ENCODE measurements around the gene PPIA. TPM values are rescaled to one million over a fixed set of nuclear protein-coding genes. Genes with fewer than 3 reads are reported as not detected.

The PPIA gene
- total RNA-seq, 1 donor from 2014 or later: 2,244 TPM

GRCh38 chr7:44787041-44787440, 9.4 kb upstream of the PPIA start:
- DNase-seq (ENCODE audit: low read depth, low spot score): no peak
- peaks cover 4% of the 10 kb centered on the region for H3K9me3 Mint-ChIP-seq
- no peaks in the 10 kb centered on the region for H3K36me3 Mint-ChIP-seq (ENCODE audit: low read depth)
- no peaks in the 10 kb centered on the region for H3K4me1 Mint-ChIP-seq
- H3K27ac Mint-ChIP-seq (ENCODE audit: unreplicated experiment): no peak overlapping the region
- no peak for TF ChIP-seq CTCF (conservative IDR thresholded peaks at IDR 0.05)
- no peak overlapping the region for H3K4me3 Mint-ChIP-seq
- H3K27me3 Mint-ChIP-seq (ENCODE audit: low read depth): no peaks in the 10 kb centered on the region

- Mint-ChIP-seq H3K4me3 (no peak overlapping the region), H3K36me3 (ENCODE audit: low read depth) (no peaks in the 10 kb centered on the region), H3K9me3 (peaks cover 4% of the 10 kb centered on the region), H3K27me3 (ENCODE audit: low read depth) (no peaks in the 10 kb centered on the region), H3K27ac (ENCODE audit: unreplicated experiment) (no peak overlapping the region), H3K4me1 (no peaks in the 10 kb centered on the region)
- no peak for TF ChIP-seq CTCF (conservative IDR thresholded peaks at IDR 0.05)
- DNase-seq (ENCODE audit: low read depth, low spot score): no peak
Measured at GRCh38 chr7:44787762-44788161, 8.7 kb upstream of the PPIA start.

GRCh38 chr7:44789990-44790389, 6.5 kb upstream of the PPIA start:
- H3K27ac Mint-ChIP-seq (ENCODE audit: unreplicated experiment): no peak overlapping the region
- no peak overlapping the region for H3K4me3 Mint-ChIP-seq
- H3K36me3 Mint-ChIP-seq (ENCODE audit: low read depth): no peaks in the 10 kb centered on the region
- no peak for TF ChIP-seq CTCF (conservative IDR thresholded peaks at IDR 0.05)
- no peaks in the 10 kb centered on the region for H3K9me3 Mint-ChIP-seq
- DNase-seq (ENCODE audit: low read depth, low spot score): no peak
- no peaks in the 10 kb centered on the region for H3K27me3 Mint-ChIP-seq (ENCODE audit: low read depth)
- H3K4me1 Mint-ChIP-seq: no peaks in the 10 kb centered on the region

GRCh38 chr7:44791278-44792219, 4.9 kb upstream of the PPIA start:
- peaks cover 8% of the 10 kb centered on the region for H3K4me1 Mint-ChIP-seq
- H3K9me3 Mint-ChIP-seq: no peaks in the 10 kb centered on the region
- H3K4me3 Mint-ChIP-seq: peak overlapping the region; percentile 6
- H3K27ac Mint-ChIP-seq (ENCODE audit: unreplicated experiment): peak overlapping the region; percentile 2
- H3K27me3 Mint-ChIP-seq (ENCODE audit: low read depth): peaks cover 3% of the 10 kb centered on the region
- no peak for TF ChIP-seq CTCF (conservative IDR thresholded peaks at IDR 0.05)
- H3K36me3 Mint-ChIP-seq (ENCODE audit: low read depth): no peaks in the 10 kb centered on the region
- DNase-seq (ENCODE audit: low read depth, low spot score): no peak

GRCh38 chr7:44793919-44794318, 2.6 kb upstream of the PPIA start:
- peaks cover 12% of the 10 kb centered on the region for H3K36me3 Mint-ChIP-seq (ENCODE audit: low read depth)

More at GRCh38 chr7:44793919-44794318, 2.6 kb upstream of the PPIA start:
- H3K4me1 Mint-ChIP-seq: peaks cover 23% of the 10 kb centered on the region
- TF ChIP-seq CTCF (conservative IDR thresholded peaks at IDR 0.05): no peak
- DNase-seq (ENCODE audit: low read depth, low spot score): no peak
- H3K4me3 Mint-ChIP-seq: peak overlapping the region; percentile 67
- H3K27me3 Mint-ChIP-seq (ENCODE audit: low read depth): peaks cover 9% of the 10 kb centered on the region
- H3K27ac Mint-ChIP-seq (ENCODE audit: unreplicated experiment): no peak overlapping the region
- no peaks in the 10 kb centered on the region for H3K9me3 Mint-ChIP-seq
